Left lung (tissue), 10 donors: ENCODE measurements around the gene MGAT5. TPM values are rescaled to one million over a fixed set of nuclear protein-coding genes. Genes with fewer than 3 reads are reported as not detected.

ENCODE experiments used
- ATAC-seq: fragments of 200-7000 bp; cut with Tn5 transposase; one replicate; pipeline ENCODE4 v1.9.1; 2020; ENCODE audit warnings: moderate library complexity
- DNase-seq, 4 donors: peaks; one replicate each; pipeline ENCODE4 v3.0.0-alpha.2; 2013 to 2020
- H3K27ac ChIP-seq, 2 donors: fragments of 200-600 bp; sonication (generic) in 1 of 2; one replicate each; pipeline versions ENCODE4 v1.5.0 to v1.8.0; 2020 to 2021
- H3K27me3 ChIP-seq, 2 donors: fragments of 200-600 bp; sonication (generic) in 1 of 2; one replicate each; pipeline versions ENCODE4 v1.5.0 to v1.8.0; 2020 to 2021
- H3K36me3 ChIP-seq, 2 donors: fragments of 200-600 bp; sonication (generic) in 1 of 2; one replicate each; pipeline versions ENCODE4 v1.5.0 to v1.8.0; 2020 to 2021
- H3K4me1 ChIP-seq, 2 donors: fragments of 200-600 bp; one replicate each; pipeline ENCODE4 v1.8.0; 2021
- H3K4me3 ChIP-seq, 2 donors: fragments of 200-600 bp; sonication (generic) in 1 of 2; one replicate each; pipeline versions ENCODE4 v1.5.0 to v1.8.0; 2020 to 2021; ENCODE audit warnings: mild to moderate bottlenecking in 1 of 2
- H3K9me3 ChIP-seq, 2 donors: fragments of 200-600 bp; sonication (generic) in 1 of 2; one replicate each; pipeline versions ENCODE4 v1.5.0 to v1.8.0; 2020 to 2021
- intact Hi-C, 2 donors: fragments of 100-400 bp; cut with DNase I; formaldehyde crosslinking; loops; one replicate each; pipeline versions ENCODE4 v1.11.2 to v1.14.2; 2022
- polyA plus RNA-seq, 6 donors: library from polyadenylated mRNA; unstranded; fragments of 120-200 nt; gene quantifications; one replicate each; pipeline ENCODE4 v1.2.1, GENCODE V29; 2013; ENCODE audit not compliant: insufficient read length in 6 of 6
- total RNA-seq, 2 donors: library from RNA; stranded (reverse); fragmentation: NEBNext Ultra II Directional; extraction: Animal tissue kit (Norgen Biotek cat#: 25700); gene quantifications; one replicate each; pipeline ENCODE4 v1.2.1, GENCODE V29; 2021
- TF ChIP-seq, protein P1 (sequence below), 2 donors: fragments of 200-600 bp; sonication (generic) in 1 of 2; IDR thresholded peaks; one replicate each; pipeline versions ENCODE4 v1.5.0 to v1.8.0; 2021; ENCODE audit warnings: antibody characterized with exemption in 2 of 2
- donor health status: DM: no; HTN: yes; CAD: no.
- donor health status: DM: no; HTN: no; CAD: no.

The MGAT5 gene
- total and polyA plus RNA-seq, 8 donors, result 24.5 to 57.0 (median 28.1) TPM

- Histone ChIP-seq H3K27ac (no peak overlapping the region), H3K4me1 (peaks cover 8 to 9% of the 10 kb centered on the region in 2 donors), H3K36me3 (peaks cover 0 to 15% of the 10 kb centered on the region in 2 donors), H3K27me3 (no peaks in the 10 kb centered on the region), H3K9me3 (no peaks in the 10 kb centered on the region), H3K4me3 (no peak overlapping the region)
- DNase-seq (no peak), ATAC-seq (no peak)
- intact Hi-C loops, result no loop called here
- TF ChIP-seq, protein P1, sequence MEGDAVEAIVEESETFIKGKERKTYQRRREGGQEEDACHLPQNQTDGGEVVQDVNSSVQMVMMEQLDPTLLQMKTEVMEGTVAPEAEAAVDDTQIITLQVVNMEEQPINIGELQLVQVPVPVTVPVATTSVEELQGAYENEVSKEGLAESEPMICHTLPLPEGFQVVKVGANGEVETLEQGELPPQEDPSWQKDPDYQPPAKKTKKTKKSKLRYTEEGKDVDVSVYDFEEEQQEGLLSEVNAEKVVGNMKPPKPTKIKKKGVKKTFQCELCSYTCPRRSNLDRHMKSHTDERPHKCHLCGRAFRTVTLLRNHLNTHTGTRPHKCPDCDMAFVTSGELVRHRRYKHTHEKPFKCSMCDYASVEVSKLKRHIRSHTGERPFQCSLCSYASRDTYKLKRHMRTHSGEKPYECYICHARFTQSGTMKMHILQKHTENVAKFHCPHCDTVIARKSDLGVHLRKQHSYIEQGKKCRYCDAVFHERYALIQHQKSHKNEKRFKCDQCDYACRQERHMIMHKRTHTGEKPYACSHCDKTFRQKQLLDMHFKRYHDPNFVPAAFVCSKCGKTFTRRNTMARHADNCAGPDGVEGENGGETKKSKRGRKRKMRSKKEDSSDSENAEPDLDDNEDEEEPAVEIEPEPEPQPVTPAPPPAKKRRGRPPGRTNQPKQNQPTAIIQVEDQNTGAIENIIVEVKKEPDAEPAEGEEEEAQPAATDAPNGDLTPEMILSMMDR (IDR thresholded peaks at IDR 0.05), result no peak
These were observed 65.9 kb downstream of the MGAT5 start for GRCh38 chr2:134319596-134320254.

DNA sequence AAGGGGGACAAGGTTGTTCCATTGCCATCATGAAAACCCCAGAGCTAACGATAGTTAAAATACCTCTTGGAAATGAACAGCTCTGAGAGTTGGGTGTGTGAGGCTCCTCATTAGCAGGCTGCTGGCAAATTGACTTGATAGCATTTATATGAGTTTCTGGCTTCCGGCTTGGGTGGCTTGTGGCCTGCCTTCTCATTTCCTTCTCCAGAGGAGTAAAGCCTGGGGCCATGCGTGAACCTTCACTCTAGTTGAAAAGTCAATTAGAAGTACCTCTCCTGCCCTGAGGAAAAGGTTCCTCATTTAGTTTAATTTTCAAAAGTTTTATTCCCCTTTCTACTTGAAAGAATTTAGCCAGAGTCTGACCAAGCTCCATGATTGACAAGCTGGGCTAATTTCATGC, 67.1 kb downstream of the MGAT5 start:
- no peak for ATAC-seq
- Histone ChIP-seq H3K9me3 (no peaks in the 10 kb centered on the region), H3K36me3 (peaks cover 0 to 15% of the 10 kb centered on the region in 2 donors), H3K27ac (no peak overlapping the region), H3K27me3 (no peaks in the 10 kb centered on the region), H3K4me1 (peaks cover 16 to 21% of the 10 kb centered on the region in 2 donors), H3K4me3 (no peak overlapping the region)
- TF ChIP-seq, protein P1 (IDR thresholded peaks at IDR 0.05), result no peak
- intact Hi-C loops, result no loop called here
- no peak for DNase-seq

DNA sequence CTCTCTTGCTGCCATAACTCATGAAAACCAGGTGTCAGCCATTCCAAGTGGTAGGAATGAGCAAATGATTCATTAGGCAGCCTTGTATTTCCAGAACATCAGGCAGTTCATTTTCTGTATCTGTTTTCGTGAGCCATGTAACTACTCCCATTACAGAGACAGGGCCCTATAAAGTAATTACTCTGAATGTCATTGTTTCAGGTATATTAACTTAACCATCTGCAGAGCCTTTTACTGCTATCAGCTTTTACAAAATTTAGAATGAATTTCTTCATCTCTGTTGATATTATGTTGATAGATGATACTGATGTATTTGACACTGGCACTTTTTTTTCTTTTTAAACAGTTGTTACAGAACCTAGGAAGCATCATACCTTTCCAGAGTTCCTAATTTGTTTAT, 69.9 kb downstream of the MGAT5 start:
- Histone ChIP-seq H3K4me1 (peaks cover 16 to 24% of the 10 kb centered on the region in 2 donors), H3K27ac (no peak overlapping the region), H3K4me3 (no peak overlapping the region), H3K36me3 (peaks cover 0 to 3% of the 10 kb centered on the region in 2 donors), H3K9me3 (no peaks in the 10 kb centered on the region), H3K27me3 (no peaks in the 10 kb centered on the region)
- DNase-seq (no peak), ATAC-seq (no peak)
- intact Hi-C loops, result no loop called here
- TF ChIP-seq, protein P1 (IDR thresholded peaks at IDR 0.05), result no peak

GRCh38 chr2:134324430-134324829, 70.6 kb downstream of the MGAT5 start:
- Histone ChIP-seq H3K9me3 (no peaks in the 10 kb centered on the region), H3K27me3 (no peaks in the 10 kb centered on the region), H3K4me1 (peaks cover 16 to 24% of the 10 kb centered on the region in 2 donors), H3K36me3 (no peaks in the 10 kb centered on the region), H3K27ac (peak overlapping the region; percentile 6 to 34), H3K4me3 (no peak overlapping the region)
- no peak for DNase-seq
- TF ChIP-seq, protein P1 (IDR thresholded peaks at IDR 0.05), result no peak
- intact Hi-C loops, result no loop called here
- ATAC-seq, result no peak

- no peaks in the 10 kb centered on the region for H3K9me3 ChIP-seq
- H3K4me3 ChIP-seq, result no peak overlapping the region
- DNase-seq, result peak in 1 of 4 donors; percentile 38
These were observed 71.1 kb downstream of the MGAT5 start for GRCh38 chr2:134324947-134325346.

More at GRCh38 chr2:134324947-134325346, 71.1 kb downstream of the MGAT5 start:
- TF ChIP-seq, protein P1 (IDR thresholded peaks at IDR 0.05), result no peak
- peaks cover 16 to 24% of the 10 kb centered on the region in 2 donors for H3K4me1 ChIP-seq
- peak overlapping the region; percentile 6 to 34 for H3K27ac ChIP-seq
- intact Hi-C loops, result no loop called here
- no peaks in the 10 kb centered on the region for H3K27me3 ChIP-seq
- no peaks in the 10 kb centered on the region for H3K36me3 ChIP-seq
- ATAC-seq, result peak; percentile 49
